HG03378 (cell line): Measurements from ENCODE around the gene LMO3.

Experiments used
- ATAC-seq: cut with Tn5 transposase; IDR thresholded peaks from one replicate; pipeline ENCODE4 v1.9.1; 2021; ENCODE audit warnings: mild to moderate bottlenecking, moderate library complexity; ENCODE audit not compliant: unreplicated experiment

Gene LMO3

GRCh38 chr12:16602412-16602811 is 3.5 kb downstream of the LMO3 start:
- no peak for ATAC-seq

DNA sequence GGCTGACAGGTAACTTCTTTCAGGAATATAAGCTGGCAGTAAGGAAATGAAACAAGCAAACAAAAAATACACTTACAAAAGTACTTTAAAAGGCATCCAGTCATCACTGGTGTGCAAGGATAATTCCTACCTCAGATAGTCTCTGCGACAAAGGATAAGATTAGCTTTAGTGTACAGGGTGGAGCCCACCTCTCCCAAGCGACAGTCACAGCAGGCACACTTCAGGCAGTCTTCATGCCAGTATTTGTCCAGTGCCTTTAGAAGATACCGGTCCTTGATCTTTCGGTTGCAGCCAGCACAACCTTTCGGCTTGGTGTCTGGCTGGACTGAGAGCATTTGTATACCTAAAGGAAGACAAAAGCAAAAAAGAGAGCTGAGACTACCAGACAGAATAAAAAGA is 5.4 kb downstream of the LMO3 start:
- no peak for ATAC-seq

- no peak for ATAC-seq
Measured at GRCh38 chr12:16599081-16599480, 6.9 kb downstream of the LMO3 start.

DNA sequence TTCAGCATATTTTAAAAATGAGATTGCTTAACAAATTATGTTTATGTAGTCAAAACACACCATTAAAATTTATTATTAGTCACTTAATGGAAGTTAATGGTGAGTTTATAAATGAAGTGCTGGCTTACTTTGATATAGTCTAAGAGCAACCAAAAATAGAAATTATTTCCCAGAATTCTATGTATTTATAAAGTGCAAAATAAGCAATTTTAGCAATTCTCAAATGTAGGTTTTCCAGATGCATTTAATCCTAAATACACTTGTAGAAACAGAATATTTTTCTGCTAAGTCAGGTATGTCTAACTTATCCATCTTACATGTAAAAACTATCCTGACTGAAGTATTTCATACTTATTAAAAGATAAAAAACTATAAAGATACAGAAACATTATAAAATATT is 11.2 kb downstream of the LMO3 start:
- no peak for ATAC-seq

DNA sequence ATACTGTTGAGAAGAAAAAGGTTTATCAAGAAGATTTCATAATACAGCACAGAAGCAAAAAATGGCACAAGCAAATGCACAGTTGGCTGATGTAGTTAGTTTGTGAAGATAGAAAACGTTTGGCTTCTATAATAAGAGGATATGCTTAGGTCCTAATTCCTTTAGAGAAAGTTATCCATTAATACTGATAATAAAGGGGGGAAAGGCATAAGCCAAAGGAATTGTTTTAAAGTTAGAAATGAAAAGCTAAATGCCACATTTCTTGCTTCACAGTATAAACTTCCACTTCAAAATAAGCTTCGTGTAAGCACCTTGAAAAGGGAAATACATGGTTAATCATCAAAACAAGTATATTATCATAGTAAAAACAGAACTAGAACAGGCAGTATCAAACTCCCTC is 12.4 kb downstream of the LMO3 start:
- ATAC-seq: no peak

- ATAC-seq: no peak
Measured at GRCh38 chr12:16590645-16591044, 15.3 kb downstream of the LMO3 start.

- ATAC-seq: no peak
Measured at GRCh38 chr12:16588812-16589211, 17.1 kb downstream of the LMO3 start.

GRCh38 chr12:16587514-16587913 is 18.4 kb downstream of the LMO3 start:
- no peak for ATAC-seq

GRCh38 chr12:16587110-16587453 is 18.9 kb downstream of the LMO3 start:
- no peak for ATAC-seq

GRCh38 chr12:16586350-16587109 is 19.4 kb downstream of the LMO3 start:
- no peak for ATAC-seq

DNA sequence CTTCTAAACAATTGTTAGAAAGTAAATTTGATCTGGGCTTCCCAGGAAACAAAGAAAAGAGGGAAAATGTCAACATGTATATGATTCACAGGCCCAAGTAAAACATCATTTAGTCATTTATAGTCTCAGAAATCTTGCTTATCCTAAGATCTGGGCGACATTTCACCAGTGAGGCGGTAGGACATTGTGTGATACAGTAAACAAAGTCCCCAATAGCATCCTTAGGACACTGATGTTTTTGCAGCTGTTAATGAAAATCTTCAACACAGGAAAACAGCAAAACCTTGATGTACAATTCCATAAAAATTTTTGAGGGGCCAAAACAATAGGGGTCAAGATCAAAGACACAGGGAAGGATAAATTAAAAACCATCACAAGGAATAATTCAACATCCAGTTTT is 20.2 kb downstream of the LMO3 start:
- ATAC-seq: no peak

- ATAC-seq: no peak
Measured at GRCh38 chr12:16583969-16584745, 21.8 kb downstream of the LMO3 start.

DNA sequence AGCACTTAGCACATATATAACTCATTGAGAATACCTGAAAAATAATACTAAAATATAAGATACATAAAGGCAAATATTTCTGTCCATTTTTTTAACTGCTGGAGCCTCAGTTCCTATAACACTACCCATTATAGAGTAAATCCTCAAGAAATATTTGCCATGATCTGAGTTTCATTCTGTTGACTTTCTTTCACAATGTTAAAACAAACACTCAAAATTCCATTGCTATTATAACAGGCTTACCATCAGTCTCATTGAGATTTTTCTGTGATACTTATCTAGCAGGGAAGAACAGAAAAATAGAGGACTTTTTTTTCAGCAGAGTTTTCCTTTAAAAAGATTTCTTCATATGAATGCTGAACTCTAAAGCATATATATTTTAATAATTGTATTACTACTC is 24.5 kb downstream of the LMO3 start:
- no peak for ATAC-seq

GRCh38 chr12:16579041-16579440 is 26.9 kb downstream of the LMO3 start:
- ATAC-seq: no peak

DNA sequence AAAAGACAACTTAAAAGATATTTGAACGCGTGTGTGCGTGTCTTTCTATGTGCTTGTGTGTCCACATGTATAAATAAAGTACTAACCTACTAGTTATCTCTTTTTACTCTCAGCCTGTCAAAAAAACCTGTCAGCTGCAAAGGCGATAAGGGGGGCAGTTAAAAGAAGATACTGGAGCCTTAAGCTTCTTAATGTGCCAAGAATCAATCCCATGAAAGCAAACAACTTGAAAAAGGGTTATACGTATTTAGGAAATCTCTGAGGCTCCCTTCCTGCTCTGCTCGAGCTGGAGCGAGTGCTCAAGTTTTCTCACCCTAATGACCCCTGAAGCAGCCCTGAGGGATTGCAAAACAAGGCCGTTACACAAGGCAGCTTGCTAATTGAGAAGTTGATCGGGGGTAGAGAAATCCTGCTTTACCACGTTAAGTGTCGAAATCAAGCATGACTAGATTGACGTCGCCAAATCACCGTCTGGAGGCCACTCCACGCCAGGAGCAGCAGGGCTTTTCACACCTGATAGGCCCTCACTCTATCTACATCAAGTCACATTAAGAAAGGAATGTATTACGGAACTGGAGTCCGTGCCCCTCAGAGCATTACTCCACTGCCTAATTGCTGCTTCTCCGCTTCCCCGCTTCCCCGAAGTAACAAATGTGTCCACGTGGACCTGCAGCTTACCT is 32.4 kb downstream of the LMO3 start:
- no peak for ATAC-seq

DNA sequence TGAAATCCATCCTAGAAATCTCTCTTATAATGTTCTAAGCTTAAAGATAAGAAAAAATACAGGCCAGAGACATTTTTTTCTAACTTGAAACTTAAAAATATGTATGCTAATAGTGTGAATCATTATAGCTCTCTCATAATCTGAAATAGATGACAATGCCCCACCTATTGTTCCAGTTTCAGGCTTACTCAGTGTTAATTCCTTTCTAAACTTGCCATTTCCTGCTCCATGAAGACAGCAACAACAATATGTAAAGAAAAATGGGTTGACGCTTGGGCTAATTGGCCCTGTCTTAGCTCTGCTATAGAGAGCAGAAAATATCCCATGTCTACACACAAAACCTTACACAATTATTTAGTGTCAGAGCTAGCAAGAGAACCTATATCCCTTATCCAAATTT is 37.1 kb downstream of the LMO3 start:
- ATAC-seq: peak; percentile 90

DNA sequence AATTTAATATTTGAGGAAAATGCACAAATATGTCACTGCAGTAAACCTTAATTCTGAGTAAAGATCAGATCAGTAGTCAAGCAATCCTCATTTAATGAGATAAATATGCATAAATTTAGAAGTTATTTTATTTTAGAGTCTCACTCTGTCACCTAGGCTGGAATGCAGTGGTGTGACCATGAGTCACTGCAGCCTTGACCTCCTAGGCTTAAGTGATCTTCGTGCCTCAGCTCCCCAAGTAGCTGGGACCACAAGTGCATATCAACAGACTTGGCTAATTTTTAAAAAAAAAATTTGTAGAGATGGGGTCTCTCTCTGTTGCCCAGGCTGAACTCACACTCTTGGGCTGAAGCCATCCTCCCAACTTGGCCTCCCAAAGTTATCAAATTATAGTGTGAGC is 41.3 kb downstream of the LMO3 start:
- ATAC-seq: no peak

- ATAC-seq: no peak
Measured at GRCh38 chr12:16563504-16563903, 42.5 kb downstream of the LMO3 start.

GRCh38 chr12:16562921-16563320 is 43.0 kb downstream of the LMO3 start:
- ATAC-seq: no peak

- ATAC-seq: no peak
Measured at GRCh38 chr12:16562435-16562834, 43.5 kb downstream of the LMO3 start.

GRCh38 chr12:16560273-16560672 is 45.7 kb downstream of the LMO3 start:
- no peak for ATAC-seq

DNA sequence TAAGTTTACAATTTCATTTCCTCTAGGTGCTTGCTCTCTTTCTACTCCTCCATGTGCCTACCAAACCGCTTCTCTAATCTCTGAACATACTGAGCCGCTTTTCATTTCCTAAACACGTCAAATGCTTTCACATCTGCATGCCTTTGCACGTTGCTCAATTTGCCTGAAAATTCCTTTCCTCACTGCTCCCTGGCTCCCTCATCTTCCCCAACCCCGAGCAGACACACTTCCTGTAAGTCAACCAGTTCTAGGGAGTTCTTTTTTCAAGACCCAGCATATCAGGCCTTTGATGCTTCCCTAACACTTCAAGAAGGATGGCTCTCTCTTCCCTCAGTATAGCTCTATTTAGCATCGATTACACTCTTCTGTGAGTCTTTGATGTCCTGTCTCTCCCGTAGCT is 50.3 kb downstream of the LMO3 start:
- no peak for ATAC-seq
